Measurements from ENCODE around the gene TRIM47. TPM values are rescaled to one million over a fixed set of nuclear protein-coding genes. Genes with fewer than 3 reads are reported as not detected.

Gene TRIM47
- total and polyA plus RNA-seq, 2 of the 13 experiments (the other 11 are each of a cell fraction or from before 2014, with no cell fraction given), result 33.5 to 82.0 TPM

GRCh38 chr17:75891605-75892555, 13.5 kb upstream of the TRIM47 start (continued):
- TF ChIP-seq TFE3 (CRISPR knock-in tag; IDR thresholded peaks at IDR 0.05) (peak; percentile 56; the same call in 1 of the 2 replicates), MEIS1 (CRISPR knock-in tag; IDR thresholded peaks at IDR 0.05; ENCODE audit: borderline replicate concordance) (0 out of 2 replicates have a peak, but pooled peaks have one; percentile 68), FUBP1 (CRISPR knock-in tag; IDR thresholded peaks at IDR 0.05; ENCODE audit: borderline replicate concordance) (0 out of 2 replicates have a peak, but pooled peaks have one; percentile 47), SNAPC2 (CRISPR knock-in tag; IDR thresholded peaks at IDR 0.05) (peak; percentile 42; the same call in 1 of the 2 replicates), HNF1A (IDR thresholded peaks at IDR 0.05; ENCODE audit: low read depth) (no peak), HNF1A (CRISPR knock-in tag; IDR thresholded peaks at IDR 0.05; ENCODE audit: borderline replicate concordance) (peak; percentile 55; the same call in 1 of the 2 replicates), IRF1 (CRISPR knock-in tag; IDR thresholded peaks at IDR 0.05; ENCODE audit: low read depth) (no peak), RFXANK (CRISPR knock-in tag; IDR thresholded peaks at IDR 0.05) (no peak), PATZ1 (CRISPR knock-in tag; IDR thresholded peaks at IDR 0.05) (peak; percentile 100), SP2 (CRISPR knock-in tag; IDR thresholded peaks at IDR 0.05) (no peak), JUND (CRISPR knock-in tag; IDR thresholded peaks at IDR 0.05) (no peak), TCF12 (IDR thresholded peaks at IDR 0.05) (no peak), TCF12 (CRISPR knock-in tag; IDR thresholded peaks at IDR 0.05) (peak; percentile 15; the same call in 1 of the 2 replicates), ZBTB46 (CRISPR knock-in tag; IDR thresholded peaks at IDR 0.05; ENCODE audit: borderline replicate concordance) (peak; percentile 92), NR3C1 (CRISPR knock-in tag; IDR thresholded peaks at IDR 0.05) (no peak)

Data from HepG2 (cell line).